ENCODE measurements around the gene ADCY3. TPM values are rescaled to one million over a fixed set of nuclear protein-coding genes. Genes with fewer than 3 reads are reported as not detected.

Gene ADCY3
- total and polyA plus RNA-seq, 2 of the 4 experiments (the other 2 are of a cell fraction): 17.4 to 46.1 TPM

DNA sequence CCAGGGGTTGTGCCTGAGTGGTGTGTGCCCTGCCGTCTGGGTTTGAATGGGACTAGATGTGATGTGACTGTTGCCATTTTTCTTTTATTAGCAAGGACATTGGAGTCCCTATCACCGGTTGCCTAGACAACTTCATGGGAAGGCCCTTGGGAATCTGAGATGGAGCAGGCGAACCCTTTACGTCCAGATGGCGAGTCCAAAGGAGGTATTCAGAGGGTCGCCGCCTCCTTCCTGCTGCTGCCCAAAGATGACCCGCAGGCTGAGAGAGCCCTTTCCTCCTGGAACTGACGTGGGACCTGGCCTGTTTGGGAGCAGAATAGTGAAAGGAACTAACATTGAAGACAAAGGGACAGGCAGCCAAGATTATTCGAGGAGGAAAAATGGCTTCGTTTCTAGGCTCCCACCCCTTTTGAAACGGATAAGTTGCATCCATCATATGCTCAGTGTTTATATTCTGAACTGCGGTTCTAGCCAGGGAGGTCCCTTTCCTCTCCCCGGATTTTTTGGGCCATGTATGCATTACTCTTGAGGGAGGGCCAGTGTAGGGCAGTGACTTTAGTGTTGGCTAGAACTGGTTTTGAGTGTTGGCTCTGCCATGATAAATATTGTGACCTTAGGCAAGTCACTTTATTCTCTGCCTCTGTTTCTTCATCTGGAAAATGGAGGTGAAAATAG is 126.1 kb downstream of the ADCY3 start:
- Histone ChIP-seq H3K9me3 (ENCODE audit: control insufficient read depth, insufficient read depth, low read length) (no peaks in the 10 kb centered on the region), H4K8ac (ENCODE audit: low read depth in 2 of 2, low read length in 2 of 2) (peak overlapping the region; percentile 30 to 81), H3K36me3 (ENCODE audit: control insufficient read depth, insufficient read depth, low read length) (peaks cover 3% of the 10 kb centered on the region; the same call in 1 of the 2 replicates), H3K4me2 (ENCODE audit: low read depth, low read length) (peak overlapping the region; percentile 95), H3K4me3 (ENCODE audit: insufficient read depth, low read depth, low read length) (peak overlapping the region; percentile 75), H3K56ac (ENCODE audit: extremely low read depth, insufficient read depth, low read length) (peak overlapping the region; percentile 63), H2AFZ (replicated peaks; ENCODE audit: low read length, poor library complexity) (peak overlapping the region; percentile 100), H4K5ac (ENCODE audit: low read depth, low read length) (peak overlapping the region; percentile 27; the same call in 1 of the 2 replicates), H3K14ac (replicated peaks; ENCODE audit: low read depth, low read length) (peak overlapping the region; percentile 94), H3K79me1 (ENCODE audit: low read depth in 1 of 2, low read length in 2 of 2) (peaks cover 31 to 49% of the 10 kb centered on the region in 2 experiments), H2BK5ac (ENCODE audit: low read depth, low read length, poor library complexity, severe bottlenecking) (peak overlapping the region; percentile 54), H3K18ac (ENCODE audit: low read depth, low read length) (peak overlapping the region; percentile 44), H3K4me1 (ENCODE audit: control insufficient read depth, insufficient read depth, low read length) (peaks cover 2% of the 10 kb centered on the region), H2AK9ac (replicated peaks; ENCODE audit: low read depth, low read length, poor library complexity) (peak overlapping the region; percentile 93), H3K9me1 (ENCODE audit: insufficient read depth, low read length) (peaks cover 9% of the 10 kb centered on the region), H4K20me1 (ENCODE audit: insufficient read depth, low read length) (no peaks in the 10 kb centered on the region), H4K91ac (ENCODE audit: insufficient read depth, low read depth, low read length) (peak overlapping the region; percentile 81), H3K9ac (ENCODE audit: low read depth, low read length) (peak overlapping the region; percentile 52), H2AK5ac (ENCODE audit: low read depth, low read length) (peak overlapping the region; percentile 77), H2BK15ac (ENCODE audit: low read depth, low read length) (no peak overlapping the region), H2BK20ac (ENCODE audit: low read depth, low read length) (no peak overlapping the region), H3K23ac (ENCODE audit: low read depth, low read length) (peak overlapping the region; percentile 87), H3K4ac (ENCODE audit: low read depth, low read length) (peak overlapping the region; percentile 86), H2BK120ac (ENCODE audit: low read depth, low read length) (peak overlapping the region; percentile 64), H3K27me3 (ENCODE audit: control insufficient read depth, insufficient read depth, low read length) (no peaks in the 10 kb centered on the region), H3K27ac (ENCODE audit: insufficient read depth, low read length) (peak overlapping the region; percentile 67)
- dilution Hi-C loops (cut with HindIII; ENCODE audit: low sequenced_read_pairs, unreplicated experiment): no loop called here
- BruUV-seq (replicated peaks): TSS peak; percentile 72
- peak; percentile 35 for DNase-seq
- ChIA-PET CTCF (no interaction called here), POLR2A (ENCODE audit: unreplicated experiment) (no interaction called here)
- in situ Hi-C loops (cut with MboI; ENCODE audit: low sequenced_read_pairs): no loop called here
- WGBS, 2 experiments (ENCODE audit: extremely low coverage in 2 of 2, insufficient read length in 1 of 2): 0% methylated on average over 5 of the region's 14 CpGs; no CpG with 5 or more reads in 1 of the 2 experiments
- ATAC-seq (ENCODE audit: low read depth): peak; percentile 8
- intact Hi-C loops (cut with micrococcal nuclease): loop anchor here (5.0 kb wide), 1 partner anchor 302 kb away; the partner anchor contains the start of gene NCOA1
- TF ChIP-seq MXI1 (IDR thresholded peaks at IDR 0.05; ENCODE audit: borderline replicate concordance, low read depth, low read length) (no peak), RCOR1 (IDR thresholded peaks at IDR 0.05; ENCODE audit: insufficient replicate concordance, low read length) (no peak), POLR2A (IDR thresholded peaks at IDR 0.05; ENCODE audit: low read depth, low read length) (no peak), BHLHE40 (IDR thresholded peaks at IDR 0.05; ENCODE audit: low read depth, low read length) (no peak), MAZ (IDR thresholded peaks at IDR 0.05; ENCODE audit: borderline replicate concordance, low read depth, low read length) (no peak), CHD1 (IDR thresholded peaks at IDR 0.05; ENCODE audit: low read depth, low read length) (no peak), FOS (IDR thresholded peaks at IDR 0.05; ENCODE audit: low read depth, low read length) (no peak), SMC3 (IDR thresholded peaks at IDR 0.05; ENCODE audit: low read depth, low read length) (no peak), RFX5 (IDR thresholded peaks at IDR 0.05; ENCODE audit: low read depth, low read length) (no peak), MAFK (IDR thresholded peaks at IDR 0.05; ENCODE audit: low read depth, low read length) (no peak), RAD21 (IDR thresholded peaks at IDR 0.05; ENCODE audit: low read length) (no peak), NFE2L2 (IDR thresholded peaks at IDR 0.05; ENCODE audit: low read depth, low read length) (no peak), CEBPB (IDR thresholded peaks at IDR 0.05; ENCODE audit: low read depth, low read length) (no peak)
- TF ChIP-seq, protein P1, sequence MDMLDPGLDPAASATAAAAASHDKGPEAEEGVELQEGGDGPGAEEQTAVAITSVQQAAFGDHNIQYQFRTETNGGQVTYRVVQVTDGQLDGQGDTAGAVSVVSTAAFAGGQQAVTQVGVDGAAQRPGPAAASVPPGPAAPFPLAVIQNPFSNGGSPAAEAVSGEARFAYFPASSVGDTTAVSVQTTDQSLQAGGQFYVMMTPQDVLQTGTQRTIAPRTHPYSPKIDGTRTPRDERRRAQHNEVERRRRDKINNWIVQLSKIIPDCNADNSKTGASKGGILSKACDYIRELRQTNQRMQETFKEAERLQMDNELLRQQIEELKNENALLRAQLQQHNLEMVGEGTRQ (IDR thresholded peaks at IDR 0.05; ENCODE audit: low read depth, low read length): no peak
- TF ChIP-seq, protein P2, sequence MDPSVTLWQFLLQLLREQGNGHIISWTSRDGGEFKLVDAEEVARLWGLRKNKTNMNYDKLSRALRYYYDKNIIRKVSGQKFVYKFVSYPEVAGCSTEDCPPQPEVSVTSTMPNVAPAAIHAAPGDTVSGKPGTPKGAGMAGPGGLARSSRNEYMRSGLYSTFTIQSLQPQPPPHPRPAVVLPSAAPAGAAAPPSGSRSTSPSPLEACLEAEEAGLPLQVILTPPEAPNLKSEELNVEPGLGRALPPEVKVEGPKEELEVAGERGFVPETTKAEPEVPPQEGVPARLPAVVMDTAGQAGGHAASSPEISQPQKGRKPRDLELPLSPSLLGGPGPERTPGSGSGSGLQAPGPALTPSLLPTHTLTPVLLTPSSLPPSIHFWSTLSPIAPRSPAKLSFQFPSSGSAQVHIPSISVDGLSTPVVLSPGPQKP (IDR thresholded peaks at IDR 0.05; ENCODE audit: borderline replicate concordance, low read depth, low read length): no peak

Data from IMR-90 (cell line).